ENCODE data around the gene WFDC9. TPM values are rescaled to one million over a fixed set of nuclear protein-coding genes. Genes with fewer than 3 reads are reported as not detected.
"Not testable (repeated sequence)": the region's sequence is repeated elsewhere in the genome, so short reads cannot be mapped to it uniquely, and the experiment has no call there.

Gene WFDC9
- not detected for total RNA-seq (2021; fragmentation: NEBNext Ultra II Directional; extraction: Animal tissue kit (Norgen Biotek cat#: 25700))
- long read RNA-seq = 0 reads

- peaks cover 7% of the 10 kb centered on the region; the same call in 1 of the 2 replicates for H3K4me1 Mint-ChIP-seq (ENCODE audit: low read depth)
- no peak within 1 kb of the TSS for H3K4me3 Mint-ChIP-seq
- TF ChIP-seq CTCF (IDR thresholded peaks at IDR 0.05) = no peak
- H3K9me3 Mint-ChIP-seq = no peaks in the 10 kb centered on the region
- no peak for DNase-seq
- no peak within 1 kb of the TSS for H3K27ac Mint-ChIP-seq
- peaks cover 2% of the 10 kb centered on the region for H3K27me3 Mint-ChIP-seq (ENCODE audit: insufficient read depth)
- no peaks in the 10 kb centered on the region for H3K36me3 Mint-ChIP-seq (ENCODE audit: low read depth)
Measured at GRCh38 chr20:45631184-45631583, at the start of gene WFDC9. Gene WFDC9 (minus strand): TSS chr20:45631284. CDS start chr20:45610181, 21,103 bp downstream.

GRCh38 chr20:45679650-45680049 lies 48.6 kb upstream of the WFDC9 start:
- no peaks in the 10 kb centered on the region; the same call in 1 of the 2 replicates for H3K27me3 Mint-ChIP-seq (ENCODE audit: insufficient read depth)
- H3K36me3 Mint-ChIP-seq (ENCODE audit: low read depth) = no peaks in the 10 kb centered on the region
- H3K4me3 Mint-ChIP-seq = no peak overlapping the region
- no peaks in the 10 kb centered on the region for H3K4me1 Mint-ChIP-seq (ENCODE audit: low read depth)
- H3K27ac Mint-ChIP-seq = no peak overlapping the region
- DNase-seq = no peak
- peaks cover 6% of the 10 kb centered on the region; the same call in 1 of the 2 replicates for H3K9me3 Mint-ChIP-seq
- TF ChIP-seq CTCF (IDR thresholded peaks at IDR 0.05) = no peak

DNA sequence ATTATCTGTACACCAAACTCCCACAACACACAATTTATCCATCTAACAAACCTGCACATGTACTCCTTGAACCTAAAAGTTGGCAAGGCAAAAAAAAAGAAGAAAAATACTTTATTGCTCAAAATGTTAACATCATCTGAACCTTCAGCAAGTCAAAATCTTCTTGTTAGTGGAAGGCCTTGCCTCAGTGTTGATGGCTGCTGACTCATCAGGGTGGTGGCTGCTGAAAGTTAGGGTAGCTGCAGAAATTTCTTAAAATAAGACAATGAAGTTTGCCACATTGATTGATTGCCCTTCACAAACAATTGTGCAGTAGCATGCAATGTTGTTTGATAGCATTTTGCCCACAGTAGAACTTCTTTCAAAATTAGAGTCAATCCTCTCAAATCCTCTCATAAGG lies 41.7 kb upstream of the WFDC9 start:
- no peak for TF ChIP-seq CTCF (IDR thresholded peaks at IDR 0.05)

DNA sequence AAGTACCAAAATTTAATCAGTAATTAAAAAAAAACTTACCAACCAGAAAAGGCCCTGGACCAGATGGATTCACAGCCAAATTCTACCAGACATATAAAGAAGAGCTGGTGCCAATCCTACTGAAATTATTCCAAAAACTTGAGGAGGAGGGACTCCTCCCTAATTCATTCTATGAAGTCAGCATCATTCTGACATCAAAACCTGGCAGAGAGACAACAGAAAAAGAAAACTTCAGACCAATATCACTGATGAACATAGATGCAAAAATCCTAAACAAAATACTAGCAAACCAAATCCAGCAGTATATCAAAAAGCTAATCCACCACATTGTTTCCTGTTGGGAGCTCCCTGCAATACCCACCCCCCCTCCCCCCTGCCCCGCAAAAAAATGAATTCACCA lies 39.1 kb upstream of the WFDC9 start, which contains the start of gene WFDC11:
Gene WFDC11 (minus strand): TSS at position 101 of the 400 bp plus-strand sequence. CDS start 19,639 bp downstream, outside the sequence.
- no peaks in the 10 kb centered on the region for H3K4me1 Mint-ChIP-seq (ENCODE audit: low read depth)
- no peak within 1 kb of the TSS for H3K4me3 Mint-ChIP-seq
- no peak for DNase-seq
- H3K27me3 Mint-ChIP-seq (ENCODE audit: insufficient read depth) = peaks cover 5% of the 10 kb centered on the region; the same call in 1 of the 2 replicates
- no peak for TF ChIP-seq CTCF (IDR thresholded peaks at IDR 0.05)
- H3K9me3 Mint-ChIP-seq = no peaks in the 10 kb centered on the region; the same call in 1 of the 2 replicates
- H3K27ac Mint-ChIP-seq = no peak within 1 kb of the TSS
- no peaks in the 10 kb centered on the region for H3K36me3 Mint-ChIP-seq (ENCODE audit: low read depth)

More for the DNA sequence above, 41.7 kb upstream of the WFDC9 start:
- Mint-ChIP-seq H3K27me3 (ENCODE audit: insufficient read depth) (peaks cover 5% of the 10 kb centered on the region; the same call in 1 of the 2 replicates), H3K9me3 (no peaks in the 10 kb centered on the region), H3K4me1 (ENCODE audit: low read depth) (no peaks in the 10 kb centered on the region), H3K4me3 (no peak overlapping the region), H3K27ac (no peak overlapping the region), H3K36me3 (ENCODE audit: low read depth) (no peaks in the 10 kb centered on the region)
- no peak for DNase-seq

GRCh38 chr20:45657038-45657437 lies 26.0 kb upstream of the WFDC9 start:
- not testable (repeated sequence) for H3K4me1 Mint-ChIP-seq (ENCODE audit: low read depth); H3K36me3 Mint-ChIP-seq (ENCODE audit: low read depth); H3K9me3 Mint-ChIP-seq; H3K27me3 Mint-ChIP-seq (ENCODE audit: insufficient read depth); DNase-seq; H3K4me3 Mint-ChIP-seq; H3K27ac Mint-ChIP-seq

DNA sequence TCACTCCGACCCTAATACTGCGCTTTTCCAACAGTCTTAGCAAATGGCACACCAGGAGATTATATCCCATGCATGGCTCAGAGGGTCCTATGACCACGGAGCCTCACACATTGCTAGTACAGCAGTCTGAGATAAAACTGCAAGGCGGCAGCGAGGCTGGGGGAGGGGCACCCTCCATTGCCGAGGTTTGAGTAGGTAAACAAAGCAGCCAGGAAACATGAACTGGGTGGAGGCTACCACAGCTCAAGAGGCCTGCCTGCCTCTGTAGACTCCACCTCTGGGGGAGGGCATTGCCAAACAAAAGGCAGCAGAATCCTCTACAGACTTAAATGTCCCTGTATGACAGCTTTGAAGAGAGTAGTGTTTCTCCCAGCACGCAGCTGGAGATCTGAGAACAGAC lies 20.6 kb upstream of the WFDC9 start:
- H3K4me1 Mint-ChIP-seq (ENCODE audit: low read depth); DNase-seq; H3K27ac Mint-ChIP-seq; H3K27me3 Mint-ChIP-seq (ENCODE audit: insufficient read depth); H3K36me3 Mint-ChIP-seq (ENCODE audit: low read depth); H3K4me3 Mint-ChIP-seq; H3K9me3 Mint-ChIP-seq: not testable (repeated sequence)

Data from HFFc6 (cell line).